HG02840 (cell line): Measurements from ENCODE around the gene ZNF362.
"Not testable (repeated sequence)": the region's sequence is repeated elsewhere in the genome, so short reads cannot be mapped to it uniquely, and the experiment has no call there.

Source experiments
- ATAC-seq: cut with Tn5 transposase; IDR thresholded peaks from one replicate; pipeline ENCODE4 v1.9.1; 2021; ENCODE audit warnings: mild to moderate bottlenecking, moderate library complexity, moderate number of reproducible peaks; ENCODE audit not compliant: unreplicated experiment, low FRiP score

The ZNF362 gene

GRCh38 chr1:33256471-33257206 lies at the start of gene ZNF362:
ZNF362 (plus strand) TSS chr1:33256492; CDS start chr1:33270575, 14,083 bp downstream.
- ATAC-seq: no peak

GRCh38 chr1:33211972-33212371 lies 44.3 kb upstream of the ZNF362 start:
- ATAC-seq: no peak

GRCh38 chr1:33219886-33220661 lies 36.2 kb upstream of the ZNF362 start:
- no peak for ATAC-seq

DNA sequence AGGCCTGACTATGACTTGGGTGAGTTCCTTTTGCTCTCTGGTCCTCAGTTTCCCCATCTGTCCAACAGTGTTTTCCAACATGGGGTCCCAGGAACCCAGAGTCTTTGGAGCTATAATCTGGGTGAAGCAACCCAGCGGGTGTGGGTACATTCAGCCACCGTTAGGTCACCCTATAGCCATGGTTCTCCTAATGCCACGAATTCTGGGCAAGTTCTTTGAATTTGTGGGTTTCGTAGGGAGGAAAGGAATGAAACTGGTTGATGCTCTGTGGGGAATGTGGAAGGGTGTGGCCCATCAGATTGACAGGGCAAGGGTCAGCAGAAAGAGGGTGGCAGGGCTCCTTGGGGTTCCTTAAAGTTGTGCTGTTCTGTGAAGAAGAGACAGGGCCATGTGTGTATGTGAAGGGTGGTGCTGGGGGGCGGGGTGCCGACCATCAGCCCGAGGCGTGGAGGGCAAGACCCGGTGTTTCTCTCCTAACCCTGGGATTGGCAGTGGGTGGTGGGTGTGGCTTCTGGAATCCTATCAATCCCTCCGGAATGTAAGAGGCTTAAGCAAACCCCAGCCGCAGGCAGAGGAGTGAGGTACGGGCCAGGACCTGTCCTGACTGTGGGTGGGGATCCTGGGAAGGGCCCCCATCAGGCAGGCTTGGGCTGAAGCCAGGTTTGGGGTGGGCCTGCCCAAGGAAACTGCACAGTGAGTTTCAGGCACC lies 35.5 kb upstream of the ZNF362 start:
- no peak for ATAC-seq

GRCh38 chr1:33221385-33221758 lies 34.9 kb upstream of the ZNF362 start:
- no peak for ATAC-seq

DNA sequence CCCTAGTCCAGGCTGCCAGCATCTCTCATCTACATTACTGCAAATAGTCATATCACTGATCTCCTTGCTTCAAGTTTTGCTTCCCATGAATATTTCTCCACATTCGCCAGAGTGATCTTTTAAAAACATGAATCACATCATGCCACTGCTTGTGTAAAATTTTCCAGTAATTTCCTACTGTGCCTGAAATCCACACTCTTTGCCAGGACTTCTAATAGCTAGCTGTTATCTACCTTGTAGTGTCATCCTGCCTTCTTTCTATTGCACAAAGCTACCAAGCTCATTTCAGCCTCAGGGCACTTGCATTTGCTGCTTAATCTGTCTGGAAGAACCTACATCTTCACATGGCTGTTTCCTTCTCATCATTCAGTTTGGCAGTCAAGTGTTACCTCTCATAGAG lies 33.9 kb upstream of the ZNF362 start:
- ATAC-seq: no peak

DNA sequence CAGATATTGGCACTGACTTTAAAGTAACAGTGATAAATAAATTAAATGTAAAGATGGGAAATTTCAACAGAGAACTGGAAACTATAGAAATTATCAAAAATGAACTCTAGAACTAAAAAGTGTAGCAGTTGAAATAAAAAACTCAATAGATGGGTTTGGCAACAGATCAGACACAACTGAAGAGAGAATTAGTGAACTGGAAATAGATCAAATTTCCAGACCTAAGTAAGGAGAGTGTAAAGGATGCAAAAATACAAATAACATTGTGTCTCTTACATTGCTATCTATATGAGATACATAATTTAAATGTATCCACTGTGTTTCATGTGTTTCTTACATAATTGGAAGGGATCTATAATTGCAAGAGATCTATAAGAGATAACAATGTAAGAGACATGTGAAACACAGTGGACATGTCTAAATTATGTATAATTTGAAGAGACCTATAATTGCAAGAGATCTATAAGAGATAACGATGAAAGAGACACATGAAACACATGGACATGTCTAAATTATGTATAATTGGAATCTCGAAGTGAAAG lies 32.1 kb upstream of the ZNF362 start:
- ATAC-seq: no peak

DNA sequence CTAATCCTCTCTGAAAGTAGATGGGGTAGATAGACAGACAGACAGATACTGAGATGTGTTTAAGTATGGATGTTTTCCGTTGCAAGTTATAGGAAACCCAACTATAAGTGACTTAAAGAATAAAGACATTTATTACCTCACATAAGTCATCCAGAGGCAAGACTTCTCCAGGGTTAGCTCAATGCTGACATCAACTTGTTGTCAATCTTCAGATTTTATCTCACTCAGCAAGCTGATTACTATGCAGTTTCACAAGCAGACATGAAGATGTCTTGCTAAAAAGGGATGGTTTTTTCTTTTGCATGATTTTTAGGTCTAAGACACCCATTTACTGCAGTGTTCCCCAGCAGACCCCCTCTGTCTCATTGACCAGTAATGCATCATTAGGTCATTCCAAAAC lies 30.7 kb upstream of the ZNF362 start:
- ATAC-seq: no peak

DNA sequence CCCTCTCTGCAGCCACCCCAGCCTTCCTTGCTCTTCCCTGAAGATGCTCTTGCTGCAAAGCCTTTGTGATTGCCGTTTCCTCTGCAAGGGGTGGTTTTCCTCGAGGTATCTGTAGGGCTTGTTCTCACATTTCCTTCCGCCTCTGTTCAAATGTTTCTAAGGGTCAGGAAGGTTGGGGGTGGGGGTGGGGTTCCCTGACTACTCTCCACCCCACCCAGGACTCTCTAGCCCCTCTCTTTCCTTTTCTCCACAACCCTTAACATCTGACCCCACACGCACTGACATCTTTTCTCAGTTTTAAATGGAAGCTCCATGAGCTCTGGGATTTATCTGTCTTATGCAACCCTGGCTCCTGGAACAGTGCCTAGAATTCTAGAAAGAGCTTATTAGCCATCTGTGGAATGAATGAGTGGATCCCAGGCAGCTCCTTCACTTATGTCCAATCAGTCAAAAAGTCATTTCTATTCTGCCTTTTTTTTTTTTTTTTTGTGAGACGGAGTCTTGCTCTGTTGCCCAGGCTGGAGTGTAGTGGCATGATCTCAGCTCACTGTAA lies 27.3 kb upstream of the ZNF362 start:
- ATAC-seq: no peak

- ATAC-seq: no peak
Observed at GRCh38 chr1:33231166-33231565, 25.1 kb upstream of the ZNF362 start.

GRCh38 chr1:33232716-33233115 lies 23.6 kb upstream of the ZNF362 start:
- ATAC-seq: no peak

DNA sequence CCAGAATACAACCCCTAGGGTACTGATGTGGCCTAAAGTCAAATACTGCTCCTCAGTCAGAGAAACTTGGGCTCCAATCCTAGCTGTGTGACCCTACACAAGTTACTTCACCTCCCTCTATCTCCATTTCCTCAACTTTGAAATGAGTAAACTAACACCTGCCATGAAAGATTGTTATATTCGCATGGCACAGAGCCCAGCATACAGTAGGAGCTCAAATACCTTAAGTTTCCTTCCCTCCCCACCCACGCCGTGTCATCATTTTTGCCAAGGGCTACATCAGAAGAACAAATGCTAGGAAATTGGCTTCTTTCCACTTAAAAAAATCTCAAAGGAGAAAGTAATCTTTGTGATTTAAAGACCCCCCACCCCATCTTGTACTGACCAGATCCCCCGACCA lies 22.2 kb upstream of the ZNF362 start:
- no peak for ATAC-seq

DNA sequence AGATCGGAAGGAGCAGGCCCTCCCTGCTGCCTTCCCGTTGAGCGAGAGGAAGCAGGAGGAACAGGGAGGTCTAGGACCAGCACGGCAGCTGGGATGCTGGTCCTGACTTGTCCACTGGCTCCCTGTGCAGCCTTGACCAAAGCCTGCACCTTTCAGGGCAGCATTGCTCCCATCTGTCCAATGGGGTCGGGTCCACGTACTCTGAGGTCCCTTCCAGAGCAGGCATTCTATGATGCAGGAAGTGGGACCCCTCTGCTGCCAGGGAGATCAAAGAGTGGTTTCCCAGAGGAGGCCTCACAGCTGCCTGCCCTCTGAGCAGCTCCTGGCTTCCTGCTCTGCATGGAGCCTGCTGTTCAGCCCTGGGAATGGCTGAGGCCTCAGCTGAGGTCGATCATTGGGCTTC lies 21.7 kb upstream of the ZNF362 start:
- ATAC-seq: no peak

- ATAC-seq: no peak
Observed at GRCh38 chr1:33235521-33235920, 20.8 kb upstream of the ZNF362 start.

DNA sequence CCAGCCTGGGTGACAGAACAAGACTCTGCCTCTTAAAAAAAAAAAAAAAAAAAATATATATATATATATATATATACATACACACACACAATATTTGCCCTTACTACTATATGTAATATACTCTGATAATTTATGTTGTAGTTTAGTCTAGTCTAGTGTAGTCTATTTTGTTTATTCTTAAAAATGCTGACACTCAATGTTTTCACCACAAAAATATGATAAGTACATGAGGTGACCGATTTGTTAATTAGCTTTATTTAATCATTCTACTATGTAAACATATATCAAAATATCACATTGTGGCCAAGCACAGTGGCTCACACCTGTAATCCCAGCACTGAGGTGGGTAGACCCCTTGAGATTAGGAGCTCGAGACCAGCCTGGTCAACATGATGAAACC lies 19.8 kb upstream of the ZNF362 start:
- no peak for ATAC-seq

GRCh38 chr1:33237579-33237978 lies 18.7 kb upstream of the ZNF362 start:
- no peak for ATAC-seq

DNA sequence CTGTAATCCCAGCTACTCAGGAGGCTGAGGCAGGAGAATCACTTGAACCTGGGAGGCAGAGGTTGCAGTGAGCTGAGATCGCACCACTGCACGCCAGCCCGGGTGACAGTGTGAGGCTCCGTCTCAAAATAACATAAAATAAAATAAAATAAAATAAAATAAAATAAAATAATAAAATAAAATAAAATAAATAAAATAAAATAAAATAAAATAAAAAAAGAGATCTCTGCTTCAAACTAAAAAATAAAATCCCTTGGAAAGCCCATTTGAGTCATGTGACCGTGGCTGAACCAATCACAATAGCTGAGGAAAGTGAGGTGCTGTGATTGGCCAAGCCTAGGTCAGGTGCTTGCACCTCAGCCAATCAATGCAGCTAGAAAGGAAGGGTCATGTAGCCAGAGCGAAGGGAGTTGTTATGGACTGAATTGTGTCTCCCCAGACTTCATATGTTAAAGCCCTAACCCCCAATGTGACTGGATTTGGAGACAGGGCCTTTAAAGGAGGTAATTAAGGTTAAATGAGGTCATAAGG lies 18.0 kb upstream of the ZNF362 start:
- not testable (repeated sequence) for ATAC-seq

DNA sequence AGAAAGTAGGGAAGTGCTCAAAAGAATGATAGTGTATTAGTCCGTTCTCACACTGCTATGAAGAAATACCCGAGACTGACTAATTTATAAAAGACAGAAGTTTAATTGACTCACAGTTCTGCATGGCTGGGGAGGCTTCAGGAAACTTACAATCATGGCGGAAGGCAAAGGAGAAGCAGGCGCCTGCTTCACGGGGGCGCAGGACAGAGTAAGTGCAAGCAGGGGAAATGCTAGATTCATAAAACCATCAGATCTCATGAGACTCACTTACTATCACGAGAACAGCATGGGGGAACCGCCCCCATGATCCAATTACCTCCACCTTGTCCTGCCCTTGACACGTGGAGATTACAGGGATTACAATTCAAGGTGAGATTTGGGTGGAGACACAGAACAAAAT lies 16.9 kb upstream of the ZNF362 start:
- ATAC-seq: not testable (repeated sequence)

GRCh38 chr1:33241866-33242265 lies 14.4 kb upstream of the ZNF362 start:
- no peak for ATAC-seq

DNA sequence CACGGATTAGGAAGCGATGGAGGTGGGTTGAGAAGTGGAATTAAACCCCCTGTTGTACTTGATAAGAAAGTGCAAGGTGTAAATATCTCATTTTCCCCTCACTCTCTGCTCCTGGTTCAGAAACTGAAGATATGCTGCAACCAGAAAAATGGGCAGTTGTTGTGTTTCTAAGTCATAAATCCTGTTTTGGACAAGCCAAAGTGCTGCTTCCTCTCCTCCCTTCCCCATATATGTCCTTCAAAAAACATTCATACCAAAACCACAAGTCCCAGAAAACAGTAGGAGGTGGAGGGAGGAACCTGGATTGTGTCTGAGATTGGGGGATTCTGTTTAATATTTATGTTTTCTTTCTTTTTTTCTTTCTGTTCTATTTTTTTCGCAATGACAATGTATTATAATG lies 13.6 kb upstream of the ZNF362 start:
- no peak for ATAC-seq
